Activated effector memory CD4-positive, alpha-beta T cell treated with Interleukin-2 at 50 U/mL for 16 hours (primary cell): ENCODE results near the gene NEDD9.

ENCODE experiments used
- DNase-seq: peaks from one replicate; pipeline ENCODE4 v3.0.0-alpha.2; 2020

Gene NEDD9

DNA sequence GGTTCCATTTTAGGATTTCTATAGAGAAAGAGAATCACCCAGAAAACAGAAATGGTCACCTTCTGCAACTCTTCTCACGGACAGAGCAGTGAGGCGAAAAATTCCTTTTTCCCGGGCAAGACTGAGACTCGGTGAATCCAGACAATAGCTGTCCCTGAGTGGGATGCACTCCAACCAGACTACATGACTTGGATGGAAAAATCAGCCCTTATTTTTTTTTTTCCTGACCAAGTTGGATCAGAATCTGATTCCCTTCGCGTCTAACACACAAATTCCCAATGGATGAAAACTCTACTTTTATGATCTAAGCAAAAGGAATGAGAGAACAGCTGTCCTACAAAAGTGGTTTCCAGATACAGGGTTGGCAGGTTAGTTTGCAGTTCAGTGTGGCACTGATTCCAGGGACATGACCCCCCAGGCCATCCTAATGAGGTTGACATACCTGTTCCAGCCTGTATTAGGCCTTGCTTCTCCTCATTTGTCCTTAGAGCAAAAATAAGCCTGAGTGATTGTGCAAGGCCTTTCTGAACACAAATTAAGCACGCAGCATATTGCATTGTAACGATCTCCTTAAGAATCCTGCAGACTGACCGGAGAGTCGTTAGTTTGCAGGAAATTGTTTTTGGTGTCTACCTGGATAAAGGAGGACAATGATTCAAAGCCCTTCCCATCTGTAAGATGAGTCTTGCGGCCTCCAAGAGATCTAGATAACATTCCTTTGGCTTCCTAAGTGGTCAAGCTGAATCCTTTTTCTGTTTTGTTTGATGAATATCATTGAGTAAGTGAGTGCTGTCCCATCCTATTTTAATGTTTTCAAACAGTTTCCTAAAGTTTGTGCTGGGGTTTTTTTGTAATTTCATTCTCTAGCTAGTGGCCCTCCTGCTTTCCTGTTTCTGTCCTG lies 1.5 kb upstream of the NEDD9 start:
- DNase-seq = no peak

GRCh38 chr6:11232770-11233626 lies 530 bp upstream of the NEDD9 start:
- DNase-seq = no peak

DNA sequence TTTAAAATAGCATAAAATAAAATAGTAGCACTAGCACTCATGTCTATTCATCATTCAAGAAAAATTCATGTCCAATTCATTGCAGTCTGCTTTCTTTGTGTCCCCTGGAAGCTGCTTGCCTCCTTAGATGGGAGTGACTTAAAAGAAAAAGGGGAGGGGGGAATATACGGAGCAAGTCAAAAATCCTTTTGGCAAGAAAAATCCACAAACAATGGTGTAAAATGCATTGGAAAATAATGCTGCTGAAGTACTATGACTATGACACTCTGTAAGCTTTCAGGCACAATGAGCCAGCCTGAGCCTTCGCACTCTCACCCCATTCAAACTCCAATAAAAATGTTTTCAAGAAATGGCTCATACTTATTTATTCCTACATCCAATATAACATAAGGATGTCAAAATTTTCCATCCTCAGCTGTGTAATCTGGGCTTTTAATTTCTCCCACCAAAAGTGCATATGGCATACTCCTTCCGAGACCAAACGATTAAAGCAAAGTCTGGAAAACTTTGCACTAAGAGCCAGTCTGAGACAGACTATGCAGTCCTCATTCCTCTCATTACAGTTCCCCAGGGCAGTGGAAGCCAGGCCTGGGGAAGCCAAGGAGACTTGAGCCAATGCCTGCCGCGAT lies 790 bp downstream of the NEDD9 start:
- DNase-seq = no peak

GRCh38 chr6:11231108-11231463 lies 1.4 kb downstream of the NEDD9 start:
- DNase-seq = no peak

DNA sequence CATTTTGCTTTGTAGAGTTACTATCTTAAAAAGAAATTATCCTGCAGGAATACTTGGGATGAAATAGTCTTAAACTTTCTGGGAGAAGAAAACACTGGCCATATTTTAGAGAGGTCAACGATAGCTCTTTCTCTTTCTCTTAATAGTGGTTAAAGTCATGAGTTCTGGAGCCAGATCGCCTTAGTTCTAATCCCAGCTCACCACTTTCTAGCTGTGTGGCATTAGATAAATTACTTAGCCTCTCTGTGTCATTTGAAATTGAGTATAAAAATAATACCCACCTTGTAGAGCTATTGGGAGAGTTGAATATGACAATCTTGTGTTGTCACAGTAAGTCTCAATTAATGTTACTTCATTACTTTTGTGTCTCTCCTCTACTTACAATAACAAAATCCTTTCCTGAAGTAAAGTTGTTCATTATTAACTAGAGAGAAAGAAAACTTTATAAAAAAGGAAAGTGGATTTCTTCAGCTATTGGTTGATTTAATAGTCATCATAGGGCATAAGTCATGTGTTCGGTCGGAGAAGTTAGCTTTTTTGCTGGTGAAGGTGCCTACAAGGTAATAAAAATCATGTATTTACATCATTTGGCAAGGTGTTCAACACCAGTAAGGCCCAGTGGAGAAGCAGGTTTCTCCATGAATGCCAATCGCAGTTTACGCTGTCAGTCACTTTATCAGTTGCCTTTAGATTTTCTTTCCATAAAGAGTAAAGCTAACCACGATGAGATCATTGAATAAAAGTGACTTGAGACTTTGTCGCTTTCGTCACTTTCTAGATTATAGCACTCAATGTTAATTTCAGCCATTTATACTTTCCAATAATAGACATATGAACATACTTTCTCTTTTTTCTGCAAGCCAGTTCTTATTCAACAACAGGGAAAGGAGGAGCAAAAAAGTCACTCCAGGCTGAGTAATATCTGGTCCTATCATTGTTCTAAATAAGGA lies 2.0 kb downstream of the NEDD9 start:
- DNase-seq = no peak

GRCh38 chr6:11229655-11230046 lies 2.8 kb downstream of the NEDD9 start:
- no peak for DNase-seq

DNA sequence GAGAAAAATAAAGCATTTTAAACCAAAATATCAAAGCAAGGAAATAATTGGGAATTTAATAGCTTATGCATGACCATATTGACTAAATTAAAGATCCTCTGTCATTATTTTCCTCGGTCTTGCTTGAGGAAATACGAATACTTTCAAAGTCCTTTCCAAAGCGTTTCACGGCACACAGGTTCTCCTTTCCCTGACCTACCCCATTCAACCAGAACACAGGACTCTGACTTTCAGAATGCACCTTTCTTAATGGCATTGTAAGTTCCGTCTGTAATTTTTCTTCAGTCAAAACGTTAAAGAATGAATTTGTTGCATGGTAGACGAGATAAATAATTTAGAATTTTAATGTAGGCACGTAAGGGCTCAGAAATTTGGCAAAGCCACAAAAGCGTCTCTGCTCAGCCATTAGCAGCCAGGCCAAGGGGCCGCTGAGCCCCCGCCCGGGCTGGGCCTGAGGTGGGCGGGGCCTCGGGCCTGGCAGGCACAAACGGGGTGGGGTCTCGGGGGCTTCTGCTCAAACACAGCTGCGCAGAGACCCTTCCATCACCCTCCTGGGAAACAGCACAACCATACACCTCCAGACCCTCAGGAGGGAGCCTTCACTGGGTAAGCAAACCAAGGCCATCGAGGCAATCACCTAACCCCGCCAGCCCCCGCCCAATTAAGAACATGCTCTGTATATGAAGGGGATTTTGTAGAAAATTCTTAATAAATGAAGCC lies 3.4 kb downstream of the NEDD9 start:
- no peak for DNase-seq

DNA sequence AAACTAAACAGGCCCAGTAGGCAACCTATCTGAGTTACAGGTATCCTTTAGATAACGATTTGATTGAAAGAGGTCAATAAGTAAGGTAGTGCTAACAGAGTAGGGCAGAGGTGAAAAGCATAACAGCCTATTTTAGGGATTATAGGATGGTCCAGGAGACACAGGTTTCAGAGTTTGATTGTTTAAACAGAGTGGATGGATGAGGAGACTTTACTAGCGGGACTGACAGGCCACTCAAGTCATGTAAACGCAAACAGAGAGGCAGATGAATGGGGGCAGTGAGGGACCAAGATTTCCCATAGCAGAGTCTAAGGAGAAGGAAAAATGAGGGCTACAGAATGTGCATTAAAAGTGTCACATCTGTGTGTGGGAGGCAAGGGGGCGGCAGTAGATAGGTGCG lies 4.8 kb downstream of the NEDD9 start:
- DNase-seq = no peak

DNA sequence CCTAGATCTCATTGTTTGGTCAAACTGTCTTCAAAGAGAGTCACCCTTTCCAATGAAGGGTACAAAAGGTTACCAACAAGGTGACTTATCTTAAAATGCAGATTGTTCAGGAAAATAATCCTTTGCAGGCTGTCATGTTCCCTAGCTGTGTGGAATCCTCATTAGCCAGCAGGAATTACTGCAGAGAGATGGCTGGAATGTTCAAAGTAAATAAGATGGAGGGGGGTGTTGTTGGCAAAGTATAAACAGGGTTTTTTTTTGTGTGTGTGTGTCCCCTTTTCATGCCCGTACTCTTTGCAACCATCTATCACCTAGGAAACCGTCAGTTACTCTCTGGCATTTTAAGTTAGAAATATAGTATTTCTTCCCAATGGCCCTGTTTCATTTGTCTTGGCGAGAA lies 6.5 kb downstream of the NEDD9 start:
- DNase-seq = no peak

DNA sequence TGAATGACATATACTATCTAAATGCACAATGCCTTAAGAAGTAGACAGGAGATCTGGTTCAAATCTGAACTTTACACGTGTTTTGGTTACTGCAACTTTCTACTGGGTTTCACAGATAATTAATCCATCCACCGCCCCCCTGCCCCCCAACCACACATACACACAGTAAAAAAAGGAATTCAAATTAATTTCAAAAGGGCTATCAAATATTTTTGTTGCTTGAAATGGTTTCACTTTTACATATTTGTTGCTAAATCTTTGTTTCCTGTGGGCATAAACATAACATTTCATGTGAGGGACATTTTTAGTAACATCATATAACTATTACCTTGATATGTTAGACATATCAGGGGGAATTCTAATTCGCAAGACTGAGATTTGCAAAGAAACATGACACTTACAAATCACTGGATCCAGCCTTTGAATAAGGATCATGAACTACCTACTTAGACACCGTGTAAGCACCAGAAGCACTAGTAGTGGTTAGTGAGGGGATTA lies 7.5 kb downstream of the NEDD9 start:
- no peak for DNase-seq

- peak; percentile 37 for DNase-seq
Observed at GRCh38 chr6:11224252-11224965, 8.1 kb downstream of the NEDD9 start.

GRCh38 chr6:11223286-11223864 lies 9.1 kb downstream of the NEDD9 start:
- DNase-seq = no peak

DNA sequence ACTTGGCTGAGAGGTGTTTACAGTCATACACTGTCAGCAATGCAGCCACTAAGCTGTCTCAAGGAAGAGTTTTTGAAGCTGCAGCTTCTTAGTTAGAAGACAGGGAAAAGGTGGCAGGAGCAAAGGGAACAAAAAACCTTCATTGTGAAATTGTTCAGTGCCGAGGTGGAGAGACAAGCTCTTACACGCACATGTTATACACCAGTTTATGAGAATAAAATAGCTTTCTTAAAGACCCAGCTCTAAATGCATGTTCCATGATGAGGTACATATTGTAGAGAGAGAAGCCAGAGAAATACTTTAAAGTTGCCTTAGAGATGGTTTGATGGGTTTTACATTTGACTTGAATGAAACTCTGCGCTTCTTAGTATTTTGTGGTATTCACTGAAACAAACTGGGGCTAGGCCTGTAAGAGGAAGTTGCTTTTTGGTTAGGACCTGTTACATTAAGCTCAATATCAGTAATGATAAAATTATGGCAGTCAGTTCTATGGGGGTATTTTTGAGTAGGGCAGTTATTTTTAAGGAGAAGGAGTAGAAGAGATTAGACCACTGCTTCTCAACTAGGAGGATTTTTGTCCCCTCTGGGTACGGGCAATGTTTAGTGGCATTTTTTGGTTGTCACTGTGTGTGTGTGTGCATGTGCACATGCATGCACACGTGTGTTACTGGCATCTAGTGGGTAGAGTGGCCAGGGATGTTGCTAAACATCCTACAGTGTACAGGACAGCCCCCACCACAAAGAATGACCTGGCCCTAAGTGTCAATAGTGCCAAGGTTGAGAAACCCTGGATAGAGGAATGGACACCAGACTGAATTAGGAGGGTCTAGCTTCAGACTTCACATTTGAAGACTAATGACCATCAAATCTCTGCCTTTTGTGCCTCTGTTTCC lies 9.8 kb downstream of the NEDD9 start:
- DNase-seq = no peak

GRCh38 chr6:11221623-11222384 lies 10.7 kb downstream of the NEDD9 start:
- DNase-seq = no peak

GRCh38 chr6:11219400-11219834 lies 13.1 kb downstream of the NEDD9 start:
- DNase-seq = no peak

DNA sequence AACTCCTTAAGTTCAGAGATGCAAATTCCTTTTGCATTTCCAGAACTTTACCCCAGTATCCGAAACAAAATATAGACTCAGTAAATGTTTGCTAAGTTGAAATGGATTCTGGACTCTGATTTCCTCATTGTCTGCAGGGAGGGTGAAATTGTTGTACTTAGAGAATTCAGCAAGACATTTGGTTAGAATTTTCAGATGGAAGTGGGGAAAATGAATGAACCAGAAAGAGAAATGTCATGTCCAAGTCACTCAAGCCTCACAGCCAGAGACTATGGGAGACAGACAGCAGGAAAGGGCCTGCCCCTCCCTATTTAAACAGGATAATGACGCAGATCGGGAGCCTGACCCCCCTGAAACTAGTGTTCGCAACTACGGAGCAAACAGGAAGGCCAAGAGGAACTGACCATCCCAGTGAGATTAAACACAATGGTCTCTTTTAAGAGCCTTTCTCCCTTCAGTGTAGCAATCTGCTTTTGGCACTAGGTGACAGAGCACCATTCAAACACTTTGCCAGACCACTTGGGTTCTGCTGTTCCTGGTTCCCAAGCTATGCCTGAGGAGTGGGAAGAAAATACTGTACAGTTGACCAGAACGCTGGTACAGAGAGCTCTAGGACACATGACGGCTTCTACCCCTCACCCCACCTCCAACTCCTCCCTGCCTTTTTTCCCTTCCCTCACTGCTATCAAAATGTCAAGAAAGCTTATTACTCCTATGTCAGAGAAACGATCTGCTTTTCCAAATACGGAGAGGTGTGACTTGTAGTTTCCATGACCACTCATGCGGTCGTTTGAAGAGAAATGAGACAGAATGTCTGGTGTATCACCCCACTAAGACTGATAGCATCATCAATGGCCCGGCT lies 13.7 kb downstream of the NEDD9 start:
- no peak for DNase-seq

DNA sequence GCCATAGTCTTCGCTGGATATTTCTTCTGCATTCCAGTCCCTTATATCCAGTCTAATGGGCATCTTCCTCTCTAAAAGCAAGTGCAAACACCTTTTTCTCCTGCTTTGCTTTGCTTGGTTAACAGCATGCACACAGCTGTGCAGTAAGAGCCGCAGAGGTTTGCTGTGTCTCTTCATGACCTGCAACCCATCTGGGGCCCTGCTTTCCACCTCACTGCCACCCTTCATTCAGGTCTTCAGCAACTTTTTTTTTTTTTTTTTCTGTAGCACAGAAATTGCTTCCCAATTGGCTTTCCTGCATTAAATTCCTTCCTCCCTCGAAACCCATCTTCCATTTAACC lies 14.4 kb downstream of the NEDD9 start:
- DNase-seq = no peak
